Measurements from ENCODE around the gene DUS1L.

The DUS1L gene

DNA sequence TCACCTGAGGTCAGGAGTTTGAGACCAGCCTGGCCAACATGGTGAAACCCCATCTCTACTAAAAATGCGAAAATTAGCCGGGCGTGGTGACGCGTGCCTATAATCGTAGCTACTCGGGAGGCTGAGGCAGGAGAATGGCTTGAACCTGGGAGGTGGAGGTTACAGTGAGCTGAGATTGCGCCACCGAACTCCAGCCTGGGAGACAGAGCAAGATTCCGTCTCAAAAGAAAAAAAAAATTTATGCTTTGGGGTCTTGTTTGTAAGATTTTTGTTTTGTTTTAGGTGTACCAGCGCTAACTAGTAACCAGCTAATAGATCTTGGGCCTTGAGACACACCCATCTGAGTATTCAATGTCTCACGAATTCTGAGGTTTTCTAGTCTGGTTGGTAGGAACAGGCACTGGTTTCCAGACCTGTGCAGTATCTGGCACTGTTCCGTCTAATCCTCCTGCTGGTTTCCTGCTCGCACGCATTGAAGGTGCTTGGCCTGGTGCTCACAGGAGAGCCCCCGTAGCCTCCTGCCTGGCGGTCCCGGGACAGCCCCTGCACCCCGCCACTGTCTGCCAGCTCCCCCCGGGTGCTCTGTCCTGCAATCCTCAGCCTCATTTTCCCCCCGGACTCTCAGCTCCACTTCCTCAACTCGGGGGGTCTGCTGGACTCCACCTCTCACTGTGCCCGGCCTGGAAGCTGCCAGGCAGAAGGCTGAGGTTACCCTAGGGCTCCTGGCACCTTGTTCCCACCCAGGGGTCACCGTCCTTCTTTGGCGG is 10.6 kb upstream of the DUS1L start:
- DNase-seq = no peak

DNA sequence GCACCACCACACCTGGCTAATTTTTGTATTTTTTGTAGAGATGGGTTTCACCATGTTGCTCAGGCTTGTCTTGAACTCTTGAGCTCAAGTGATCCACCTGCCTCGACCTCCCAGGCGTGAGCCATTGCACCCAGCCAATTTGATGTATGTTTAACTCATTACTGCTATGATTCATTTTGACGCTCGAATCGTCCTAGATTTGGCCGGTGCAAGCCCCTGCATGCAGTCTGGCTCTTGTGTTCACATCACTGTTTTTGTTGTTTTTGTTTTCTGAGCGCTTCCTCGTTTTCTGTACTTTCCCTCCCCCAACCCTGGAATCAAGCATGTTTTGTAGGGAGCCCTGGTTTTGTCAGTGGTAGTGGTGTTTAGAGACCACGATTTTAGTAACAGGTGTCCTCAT is 7.8 kb upstream of the DUS1L start:
- DNase-seq = no peak

DNA sequence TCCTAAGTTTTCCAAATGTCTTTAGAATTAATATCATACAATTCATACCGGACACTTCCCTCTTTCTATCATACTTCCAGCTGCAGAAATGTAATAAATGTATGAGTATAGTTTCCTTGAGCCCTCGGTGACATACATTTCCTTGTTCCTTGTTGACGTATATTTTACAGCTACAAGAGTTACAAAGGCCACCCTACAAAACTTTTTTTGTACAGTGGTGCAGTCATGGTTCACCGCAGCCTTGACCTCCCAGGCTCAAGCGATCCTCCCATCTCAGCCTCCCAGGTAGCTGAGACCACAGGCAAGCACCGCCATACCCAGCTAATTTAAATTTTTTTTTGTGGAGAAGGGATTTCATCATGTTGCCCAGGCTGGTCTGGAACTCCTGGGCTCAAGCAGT is 7.2 kb upstream of the DUS1L start:
- DNase-seq = no peak

DNA sequence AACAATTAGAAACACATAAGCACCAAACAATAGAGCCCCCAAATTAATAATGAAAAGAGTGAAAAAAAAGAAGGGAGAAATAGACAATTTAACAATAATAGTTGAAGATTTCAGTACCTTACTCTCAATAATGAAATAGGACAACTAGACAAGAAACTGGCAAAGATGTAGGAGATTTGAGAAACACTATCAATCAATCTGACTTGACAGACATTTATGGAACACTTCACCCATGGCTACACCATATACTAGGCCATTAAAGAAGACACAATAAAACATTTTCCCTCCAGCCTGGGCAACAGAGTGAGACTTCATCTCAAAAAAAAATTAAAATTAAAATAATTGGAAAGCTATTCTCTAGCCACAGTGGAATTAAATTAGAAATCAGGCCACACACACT is 5.0 kb upstream of the DUS1L start:
- no peak for DNase-seq

DNA sequence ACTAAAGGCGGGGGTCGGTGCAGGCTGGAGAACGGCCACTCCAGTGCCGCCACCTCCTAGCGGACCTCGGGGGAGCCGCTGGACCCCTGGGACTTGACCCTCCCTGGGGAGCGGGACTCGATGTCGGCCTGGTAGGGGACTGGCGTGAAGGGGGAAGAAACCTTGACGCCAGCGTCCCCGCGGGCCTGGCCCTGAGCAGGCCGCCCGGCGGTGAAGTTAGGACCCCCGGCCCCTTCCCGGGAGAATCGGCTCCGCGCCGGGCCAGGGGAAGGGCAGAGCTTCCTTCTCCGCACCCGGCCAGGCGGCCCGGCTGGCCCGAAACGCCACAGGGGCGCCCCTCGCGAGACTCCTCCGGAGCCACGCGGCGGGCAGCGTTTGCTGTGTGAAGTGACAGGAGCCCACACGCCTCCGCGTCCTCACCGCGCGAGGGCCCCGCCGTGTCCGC is 389 bp downstream of the DUS1L start:
- peak; percentile 23 for DNase-seq

DNA sequence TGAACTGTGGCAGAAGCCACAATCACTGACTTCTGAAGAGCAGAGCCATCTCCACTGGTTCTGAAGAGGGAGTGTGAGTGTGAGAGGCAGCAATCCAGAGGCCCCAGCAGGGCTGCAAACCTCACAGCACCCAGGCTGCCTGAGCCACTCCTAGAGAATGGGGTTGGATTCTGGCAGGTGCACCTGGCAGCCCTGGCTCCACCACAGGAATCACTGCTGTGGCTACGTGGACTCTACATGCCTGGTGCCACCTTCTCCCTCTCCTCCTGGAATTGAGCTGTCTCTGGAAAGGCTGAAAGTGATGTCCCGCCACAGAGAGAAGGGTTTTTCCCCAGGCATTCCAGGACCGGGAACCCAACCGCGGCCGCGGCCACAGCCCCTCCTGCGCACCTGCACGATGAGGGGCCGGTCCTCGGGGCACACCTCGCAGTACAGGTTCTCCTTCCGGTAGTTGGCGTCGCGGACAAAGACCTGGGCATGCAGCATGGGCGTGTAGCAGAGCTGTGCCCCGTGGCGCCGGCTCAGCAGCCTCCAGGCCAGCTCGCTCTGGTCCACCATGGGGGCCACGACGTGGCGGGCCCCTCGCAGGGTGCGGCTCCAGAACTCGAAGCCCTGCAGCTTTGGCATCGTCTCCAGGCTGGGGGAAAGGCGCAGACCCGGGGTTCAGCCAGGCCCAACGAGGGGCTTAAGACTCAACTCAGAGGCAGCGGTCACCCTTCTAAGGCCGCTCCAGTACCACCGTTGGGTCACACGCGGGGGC is 991 bp downstream of the DUS1L start:
- DNase-seq = peak; percentile 16

DNA sequence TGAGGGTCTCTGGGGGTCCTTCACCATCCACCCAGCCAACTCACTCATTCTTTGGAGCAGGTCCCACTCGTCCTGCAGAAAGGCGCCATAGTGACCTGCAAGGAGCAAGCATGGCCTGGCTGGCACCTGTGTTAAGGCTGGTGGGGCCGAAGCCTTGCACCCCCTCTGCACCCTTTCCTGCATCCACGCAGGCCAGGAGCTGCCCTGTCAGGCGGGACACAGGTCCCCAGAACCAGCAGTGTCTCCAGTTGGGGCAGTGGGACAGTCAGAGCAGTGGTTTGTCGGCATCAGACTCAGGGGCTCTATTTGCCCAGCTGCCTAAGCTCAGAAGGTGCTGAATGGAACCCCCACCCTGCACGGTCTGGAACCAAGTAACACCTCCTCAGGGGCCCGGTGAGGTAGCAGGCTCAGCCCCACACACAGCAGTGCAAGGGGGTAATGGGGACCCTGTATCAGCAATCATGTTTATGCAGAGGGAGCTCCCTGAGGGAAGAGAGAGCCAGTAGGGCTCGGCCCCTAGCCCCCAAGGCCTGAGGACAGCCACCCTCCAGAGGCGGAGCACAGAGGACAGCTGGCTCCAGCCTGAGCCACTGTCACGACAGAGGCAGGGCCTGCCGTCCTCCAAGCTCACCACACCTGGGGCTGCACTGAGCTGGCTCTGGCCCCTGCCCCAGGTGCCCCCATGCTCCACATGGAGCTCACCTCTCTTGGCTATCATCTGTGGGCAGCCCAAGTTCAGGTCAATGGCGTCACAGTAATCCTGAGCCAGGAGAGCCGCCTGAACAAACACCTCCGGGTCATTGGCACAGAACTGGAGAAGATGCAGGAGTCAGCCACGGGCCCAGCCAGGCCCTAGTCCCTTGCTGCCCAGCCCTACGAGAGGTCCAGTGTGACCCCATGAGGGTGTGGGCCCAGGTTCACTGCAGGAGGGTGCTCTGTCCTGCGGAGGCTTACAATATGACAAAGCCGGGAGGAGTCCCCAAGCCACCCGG is 1.9 kb downstream of the DUS1L start:
- peak; percentile 21 for DNase-seq

DNA sequence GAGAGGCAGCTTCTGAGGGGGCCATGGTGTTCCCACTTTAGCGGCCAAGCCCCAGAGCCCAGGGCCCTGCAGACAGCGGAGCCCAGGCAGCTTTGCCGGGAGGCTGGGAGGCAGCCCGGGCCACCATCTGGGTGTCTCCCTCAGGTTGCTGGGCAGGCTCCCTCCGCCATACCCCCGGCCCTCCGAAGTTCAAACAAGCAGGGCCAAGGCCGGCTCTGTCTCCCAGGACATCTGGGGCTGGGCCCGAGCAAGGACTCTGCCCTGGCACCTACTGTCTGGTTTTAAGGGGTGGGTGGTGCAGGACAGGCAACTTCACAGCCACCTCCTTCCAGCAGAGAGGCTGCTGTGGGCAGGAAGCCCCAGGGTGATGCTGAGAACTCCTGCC is 2.6 kb downstream of the DUS1L start:
- no peak for DNase-seq

DNA sequence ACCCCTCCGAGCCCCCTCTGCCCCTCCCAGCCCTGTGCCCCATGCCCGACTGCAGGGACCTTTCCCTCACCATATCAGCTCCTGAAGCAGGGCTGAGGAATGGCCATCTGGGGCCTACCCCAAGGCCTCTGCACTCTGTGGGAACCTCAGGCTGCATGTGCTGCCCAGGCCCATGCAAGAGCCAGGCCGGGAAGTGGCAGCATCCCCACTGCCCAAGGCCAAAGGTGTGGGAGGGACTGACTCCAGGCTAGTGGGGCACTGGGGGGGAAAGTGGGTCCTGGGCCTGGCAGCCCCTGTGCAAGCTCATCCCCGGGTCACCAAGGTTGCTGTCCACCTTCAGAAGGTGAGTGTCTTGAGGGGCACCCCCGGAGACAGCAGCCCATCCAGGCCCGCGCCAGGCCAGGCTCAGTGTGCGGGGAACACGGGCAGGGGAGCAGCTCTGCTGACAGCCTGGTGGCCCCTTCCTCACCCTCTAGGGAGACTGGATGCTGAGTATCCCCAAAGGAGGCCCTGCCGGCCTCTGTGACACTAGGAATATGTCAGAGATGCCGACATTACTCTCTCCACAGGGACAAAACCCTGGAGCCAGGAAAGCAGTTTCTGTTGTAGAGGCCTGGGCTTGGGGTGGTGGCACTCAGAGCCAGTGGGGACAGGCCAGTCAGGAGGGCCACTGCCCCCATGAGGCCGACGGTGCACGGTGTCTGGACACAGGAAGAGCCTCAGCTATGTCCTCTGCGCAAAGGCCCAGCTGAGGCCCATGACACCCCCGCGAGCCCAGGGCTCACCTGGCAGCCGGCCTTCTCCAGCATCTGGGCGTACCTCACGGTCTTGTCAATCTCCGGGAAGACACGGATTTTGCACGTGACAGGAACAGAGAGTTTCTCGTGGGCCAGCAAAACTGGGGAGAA is 3.3 kb downstream of the DUS1L start:
- peak; percentile 15 for DNase-seq

DNA sequence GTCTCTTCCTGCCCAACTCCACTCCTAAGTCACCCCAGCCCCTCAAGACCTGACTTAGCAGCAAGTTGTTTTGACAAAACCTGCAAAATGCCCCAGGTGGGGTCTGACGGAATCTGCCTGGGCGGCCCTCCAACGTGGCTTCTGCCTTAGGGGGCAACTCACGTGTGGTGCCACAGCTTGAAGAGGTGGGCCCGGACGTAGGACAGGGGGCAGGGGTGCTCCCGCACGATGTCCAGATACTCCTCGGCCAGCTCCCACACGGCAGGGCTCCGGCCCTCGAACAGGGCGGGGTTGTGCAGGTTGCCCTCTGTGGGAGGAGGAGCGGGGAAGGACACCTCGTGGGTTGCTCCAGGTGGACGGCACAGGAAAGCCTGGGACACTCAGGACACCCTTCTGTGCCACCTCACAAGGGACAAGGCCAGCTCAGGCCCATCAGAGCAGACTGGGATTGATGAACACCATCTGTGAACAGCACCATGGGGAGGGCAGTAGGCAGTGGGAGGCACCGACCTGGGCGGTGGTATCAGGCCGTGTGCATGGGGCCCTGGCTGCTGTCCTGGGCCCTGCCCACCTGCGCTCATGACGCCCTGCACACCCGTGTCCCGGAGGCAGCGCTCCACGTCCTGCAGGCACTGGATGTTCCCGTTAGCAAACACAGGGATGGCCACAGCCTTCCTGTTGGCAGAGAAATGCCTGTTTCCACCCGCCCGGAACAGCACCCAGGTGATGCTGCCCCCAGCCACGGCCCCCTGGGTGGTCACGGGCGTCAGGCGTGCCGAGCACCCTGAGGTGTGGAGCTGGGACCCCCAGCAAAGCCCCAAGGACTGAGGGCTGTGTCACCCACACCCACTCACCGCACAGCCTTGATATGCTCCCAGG is 4.3 kb downstream of the DUS1L start:
- peak; percentile 22 for DNase-seq

DNA sequence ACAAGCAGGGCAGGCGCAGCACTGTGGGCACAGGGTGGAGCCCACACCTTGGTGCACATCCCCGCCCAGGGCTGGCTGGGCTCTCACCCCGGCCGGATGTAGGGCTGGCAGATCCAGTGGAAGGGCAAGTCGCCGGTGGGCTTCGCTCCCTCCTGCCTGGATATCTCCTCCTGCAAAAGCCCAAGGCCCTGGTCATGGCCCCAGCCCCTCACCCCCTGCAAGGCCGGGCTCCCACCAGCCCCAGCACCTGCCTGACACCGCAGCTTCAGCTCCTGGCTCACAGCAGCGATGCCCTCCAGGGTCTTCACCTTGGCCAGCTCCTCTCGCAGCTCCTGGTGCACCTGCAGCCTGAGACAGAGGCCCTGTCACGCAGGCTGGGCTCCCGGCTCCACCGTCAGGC is 5.0 kb downstream of the DUS1L start:
- peak; percentile 16 for DNase-seq

DNA sequence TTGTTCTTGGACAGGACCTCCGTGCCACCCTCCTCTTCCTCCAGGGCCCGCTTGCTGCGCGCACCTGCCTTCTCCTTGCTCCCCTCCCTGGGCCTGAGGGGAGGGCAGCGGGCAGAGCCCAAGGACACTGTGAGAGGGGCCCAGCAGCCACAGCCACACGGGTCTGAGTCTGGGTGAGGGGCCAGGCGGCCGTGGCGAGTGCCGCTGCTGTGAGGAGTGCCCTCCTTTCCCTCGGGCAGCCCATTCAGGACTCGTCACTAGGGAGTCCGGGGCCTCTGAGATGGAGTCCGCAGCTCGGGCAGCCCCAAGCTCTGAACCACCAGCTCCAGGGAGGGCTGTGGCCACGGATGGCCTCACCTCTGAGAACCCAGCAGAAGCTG is 5.6 kb downstream of the DUS1L start:
- DNase-seq = peak; percentile 14

DNA sequence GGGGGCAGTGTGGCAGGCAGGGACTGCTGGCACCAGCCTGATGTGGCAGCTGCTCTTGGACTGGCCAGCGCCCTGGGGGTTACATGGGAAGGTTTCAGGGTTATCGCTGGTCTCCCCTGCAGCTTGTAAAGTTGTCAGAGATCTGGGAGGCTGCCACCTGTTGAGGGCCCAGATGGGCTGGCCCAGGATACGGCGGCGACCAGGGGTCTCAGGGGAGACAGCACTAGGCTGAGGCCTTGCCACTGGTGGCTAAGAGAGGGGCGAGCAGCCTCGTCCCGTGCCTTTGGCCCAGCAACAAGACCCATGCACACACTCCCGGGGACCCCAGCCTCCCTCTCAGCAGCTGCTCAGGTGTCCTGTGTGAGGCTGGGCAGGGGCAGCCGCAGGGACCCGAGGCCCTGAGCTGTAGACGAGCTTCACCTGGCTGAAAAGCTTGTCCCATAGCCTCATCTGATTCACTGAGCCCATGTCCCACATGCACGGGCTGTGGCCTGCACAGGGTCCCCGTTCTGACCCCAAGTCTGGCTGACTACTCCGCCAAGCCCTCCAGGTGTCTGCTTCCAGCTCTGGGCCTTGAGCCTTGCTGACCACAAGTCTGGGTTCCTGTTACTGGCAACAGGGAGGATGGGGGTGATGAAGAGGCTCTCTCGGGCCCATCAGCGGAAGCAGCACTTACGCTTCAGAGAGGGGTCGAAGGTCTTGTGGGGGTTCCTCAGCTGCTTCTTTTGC is 6.2 kb downstream of the DUS1L start:
- peak; percentile 21 for DNase-seq

DNA sequence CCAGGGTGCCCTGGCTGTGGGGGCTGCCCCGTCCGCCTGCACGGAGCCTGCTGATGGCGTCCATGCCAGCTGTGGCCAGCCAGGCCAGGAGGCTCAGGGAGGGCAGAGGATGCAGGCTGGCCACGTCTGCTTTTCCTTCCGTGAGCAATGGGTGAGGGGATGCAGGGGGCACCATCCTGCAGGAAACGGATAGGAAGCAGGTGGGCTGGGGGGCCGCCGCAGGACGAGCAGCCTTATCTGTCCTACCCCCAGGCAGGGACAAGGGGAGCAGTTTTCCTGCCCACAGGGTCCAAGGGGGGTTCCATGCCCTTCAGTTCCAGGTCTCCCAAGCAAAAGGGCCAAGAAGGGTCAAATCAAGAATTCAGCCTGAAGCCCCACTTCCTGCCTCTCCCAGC is 6.8 kb downstream of the DUS1L start:
- no peak for DNase-seq

DNA sequence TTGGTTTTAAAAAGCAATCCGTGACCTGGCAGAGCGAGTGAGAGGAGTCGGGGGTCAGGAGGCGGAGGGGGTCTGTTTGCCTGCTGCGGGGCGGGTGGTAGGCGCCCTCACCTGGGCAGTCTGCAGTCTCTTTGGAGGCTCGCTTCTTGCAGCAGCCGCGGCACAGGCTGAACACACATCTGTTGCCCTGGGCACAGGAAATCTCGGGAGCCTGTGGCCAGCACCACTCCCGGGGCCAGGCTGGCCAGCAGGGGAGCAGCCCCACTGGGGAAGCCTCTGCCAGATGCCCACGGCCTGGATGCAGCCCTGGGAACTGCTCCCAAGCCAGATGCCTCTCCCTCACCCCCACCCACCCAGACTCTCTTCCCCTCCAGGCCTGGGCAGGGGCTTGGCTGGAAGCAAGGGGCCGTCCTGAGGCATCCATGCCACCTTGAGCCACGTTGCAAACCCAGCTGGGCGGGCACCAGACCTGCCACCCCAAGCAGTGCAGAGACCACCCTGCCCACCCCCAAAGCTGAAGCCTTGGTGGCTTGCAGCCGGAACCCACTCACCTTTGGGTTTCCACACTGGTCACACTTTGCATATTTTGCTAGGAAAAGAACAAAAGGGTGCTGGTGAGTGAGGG is 7.3 kb downstream of the DUS1L start:
- peak; percentile 20 for DNase-seq

DNA sequence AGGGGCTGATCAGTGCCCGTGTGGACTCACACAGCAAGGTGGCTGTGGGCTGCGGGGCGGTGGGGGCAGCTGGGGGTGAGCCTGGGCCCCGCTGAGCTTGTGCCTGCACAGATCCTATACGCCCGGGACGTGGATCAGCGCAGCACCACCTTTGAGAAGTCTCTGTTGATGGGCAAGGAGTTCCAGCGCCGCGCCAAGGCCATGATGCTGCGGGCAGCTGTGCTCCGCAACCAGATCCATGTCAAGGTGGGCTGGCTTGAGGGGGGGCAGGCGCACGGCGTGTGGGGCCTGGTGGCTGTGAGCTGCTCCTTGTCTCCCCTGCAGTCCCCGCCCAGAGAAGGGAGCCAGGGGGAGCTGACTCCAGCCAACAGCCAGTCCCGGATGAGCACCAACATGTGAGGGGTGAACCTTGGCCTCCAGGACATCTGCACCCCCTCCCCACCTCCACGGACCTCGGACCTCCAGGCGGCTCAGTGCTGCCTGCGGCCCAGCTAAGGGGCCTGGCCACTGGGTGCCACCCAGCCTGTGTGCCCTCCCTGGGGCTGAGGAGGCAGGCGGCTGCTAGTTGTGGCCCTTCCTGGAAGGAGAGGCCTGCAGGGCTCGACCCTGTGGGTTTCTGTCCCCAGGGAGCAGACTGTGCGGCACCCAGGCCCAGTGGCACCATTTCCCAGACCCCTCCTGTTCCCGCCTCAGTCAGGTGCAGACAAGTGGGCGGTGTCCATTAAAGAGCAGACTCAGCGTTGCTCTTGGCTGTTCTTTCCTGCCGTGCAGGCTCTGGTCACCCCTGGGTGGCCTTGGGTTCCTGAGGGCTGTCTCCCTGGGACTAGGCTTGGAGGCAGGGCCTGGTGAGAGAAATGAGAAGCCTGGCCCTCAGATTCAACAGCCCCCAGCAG is 8.6 kb downstream of the DUS1L start:
- DNase-seq = peak; percentile 23

DNA sequence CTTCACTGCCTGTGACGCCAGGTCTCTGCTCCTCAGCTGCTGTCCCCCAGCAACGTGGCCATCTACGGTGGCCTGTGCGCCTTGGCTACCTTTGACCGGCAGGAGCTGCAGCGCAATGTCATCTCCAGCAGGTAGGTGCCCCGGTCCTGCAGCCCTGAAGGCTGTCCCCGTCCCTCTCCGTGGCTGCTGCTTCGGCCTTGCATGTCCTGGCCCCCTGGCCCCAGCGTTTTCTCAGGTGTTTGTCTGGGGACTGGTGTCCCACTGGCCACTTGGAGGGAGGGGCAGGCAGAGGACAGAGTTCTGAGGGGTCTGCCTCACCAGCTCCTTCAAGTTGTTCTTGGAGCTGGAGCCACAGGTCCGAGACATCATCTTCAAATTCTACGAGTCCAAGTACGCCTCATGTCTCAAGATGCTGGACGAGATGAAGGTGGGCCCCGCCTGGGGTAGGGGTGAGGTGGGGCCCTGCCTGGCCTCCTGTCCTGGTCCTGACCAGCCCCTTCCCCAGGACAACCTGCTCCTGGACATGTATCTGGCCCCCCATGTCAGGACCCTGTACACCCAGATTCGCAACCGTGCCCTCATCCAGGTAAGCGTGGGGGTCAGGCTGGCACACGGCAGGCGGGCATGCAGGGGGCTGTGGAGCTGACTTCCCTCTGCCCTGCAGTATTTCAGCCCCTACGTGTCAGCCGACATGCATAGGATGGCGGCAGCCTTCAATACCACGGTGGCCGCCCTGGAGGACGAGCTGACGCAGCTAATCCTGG is 9.5 kb downstream of the DUS1L start:
- DNase-seq = peak; percentile 20

Data from femur (tissue), 1 donor.